ENCODE measurements around the gene EML6. TPM values are rescaled to one million over a fixed set of nuclear protein-coding genes. Genes with fewer than 3 reads are reported as not detected.

Gene EML6
- polyA plus RNA-seq, 1 of the 3 experiments (the other 2 are of a cell fraction) = 1.1 TPM

DNA sequence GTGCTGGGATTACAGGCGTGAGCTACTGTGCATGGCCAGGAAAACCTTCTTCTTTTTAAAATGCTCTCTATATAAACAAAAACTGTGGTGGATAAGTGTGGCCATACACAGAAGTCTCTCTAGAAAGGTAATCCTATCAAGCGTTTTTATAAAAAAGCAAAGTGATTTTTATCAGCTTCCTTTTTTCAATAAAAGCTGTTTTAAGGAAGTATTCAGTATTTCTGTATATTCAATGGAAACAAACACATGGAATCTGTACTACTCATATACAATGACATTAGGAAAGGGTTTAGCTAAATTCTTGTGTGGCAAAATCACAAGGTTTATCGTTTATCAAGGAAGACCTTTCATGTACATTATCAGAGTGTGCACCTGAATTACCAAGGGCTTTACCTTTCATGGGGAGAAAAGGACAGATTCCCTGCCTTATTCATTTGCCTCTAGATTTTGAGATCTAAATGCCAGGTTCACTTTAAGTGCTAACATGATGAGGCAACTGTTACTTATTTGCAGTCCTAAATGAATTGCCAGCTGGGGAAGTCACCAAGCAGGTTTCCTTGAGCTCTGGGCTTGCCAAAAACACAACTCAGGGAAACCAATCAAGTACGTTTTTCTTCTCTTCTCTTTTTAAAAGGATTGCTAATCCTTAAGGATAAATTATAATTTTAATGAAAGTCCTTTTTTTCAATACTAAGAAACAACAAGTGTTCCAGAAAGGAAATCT is 256.0 kb downstream of the EML6 start:
- 75% methylated on average over 4 of the region's 4 CpGs for WGBS (ENCODE audit: low lambda C conversion rate)

DNA sequence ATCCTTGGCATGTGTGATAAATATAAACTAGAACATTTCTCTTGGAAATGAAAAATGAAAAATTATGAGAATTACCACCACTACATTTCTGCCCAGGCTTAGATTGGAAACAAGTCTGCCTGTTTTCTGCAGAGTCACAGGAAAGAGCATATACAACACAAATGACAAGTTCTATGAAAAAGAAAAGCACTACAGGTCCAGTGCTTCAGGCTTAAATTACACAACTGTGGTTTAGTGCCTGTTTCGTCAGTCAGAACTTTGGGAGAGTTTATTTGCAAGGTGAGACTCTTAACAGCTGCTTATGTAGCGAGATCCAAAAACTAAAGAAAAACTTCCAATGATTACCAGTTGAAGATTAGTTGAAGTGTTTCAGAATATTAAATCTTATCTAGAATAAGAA is 257.9 kb downstream of the EML6 start:
- no peak for TF ChIP-seq TAF1 (IDR thresholded peaks at IDR 0.05; ENCODE audit: borderline replicate concordance, low read depth, low read length)
- no peak for TF ChIP-seq SMC3 (IDR thresholded peaks at IDR 0.05; ENCODE audit: low read depth, low read length)
- TF ChIP-seq, protein P1, sequence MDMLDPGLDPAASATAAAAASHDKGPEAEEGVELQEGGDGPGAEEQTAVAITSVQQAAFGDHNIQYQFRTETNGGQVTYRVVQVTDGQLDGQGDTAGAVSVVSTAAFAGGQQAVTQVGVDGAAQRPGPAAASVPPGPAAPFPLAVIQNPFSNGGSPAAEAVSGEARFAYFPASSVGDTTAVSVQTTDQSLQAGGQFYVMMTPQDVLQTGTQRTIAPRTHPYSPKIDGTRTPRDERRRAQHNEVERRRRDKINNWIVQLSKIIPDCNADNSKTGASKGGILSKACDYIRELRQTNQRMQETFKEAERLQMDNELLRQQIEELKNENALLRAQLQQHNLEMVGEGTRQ (IDR thresholded peaks at IDR 0.05; ENCODE audit: borderline replicate concordance, low read depth, low read length) = no peak
- TF ChIP-seq YY1 (IDR thresholded peaks at IDR 0.05; ENCODE audit: low read depth) = no peak
- TF ChIP-seq MXI1 (IDR thresholded peaks at IDR 0.05; ENCODE audit: low read depth, low read length) = no peak
- TF ChIP-seq, protein P2, sequence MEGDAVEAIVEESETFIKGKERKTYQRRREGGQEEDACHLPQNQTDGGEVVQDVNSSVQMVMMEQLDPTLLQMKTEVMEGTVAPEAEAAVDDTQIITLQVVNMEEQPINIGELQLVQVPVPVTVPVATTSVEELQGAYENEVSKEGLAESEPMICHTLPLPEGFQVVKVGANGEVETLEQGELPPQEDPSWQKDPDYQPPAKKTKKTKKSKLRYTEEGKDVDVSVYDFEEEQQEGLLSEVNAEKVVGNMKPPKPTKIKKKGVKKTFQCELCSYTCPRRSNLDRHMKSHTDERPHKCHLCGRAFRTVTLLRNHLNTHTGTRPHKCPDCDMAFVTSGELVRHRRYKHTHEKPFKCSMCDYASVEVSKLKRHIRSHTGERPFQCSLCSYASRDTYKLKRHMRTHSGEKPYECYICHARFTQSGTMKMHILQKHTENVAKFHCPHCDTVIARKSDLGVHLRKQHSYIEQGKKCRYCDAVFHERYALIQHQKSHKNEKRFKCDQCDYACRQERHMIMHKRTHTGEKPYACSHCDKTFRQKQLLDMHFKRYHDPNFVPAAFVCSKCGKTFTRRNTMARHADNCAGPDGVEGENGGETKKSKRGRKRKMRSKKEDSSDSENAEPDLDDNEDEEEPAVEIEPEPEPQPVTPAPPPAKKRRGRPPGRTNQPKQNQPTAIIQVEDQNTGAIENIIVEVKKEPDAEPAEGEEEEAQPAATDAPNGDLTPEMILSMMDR (IDR thresholded peaks at IDR 0.05) = no peak
- TF ChIP-seq FOSL2 (IDR thresholded peaks at IDR 0.05; ENCODE audit: borderline replicate concordance, low read depth) = no peak
- TF ChIP-seq EP300 (IDR thresholded peaks at IDR 0.05; ENCODE audit: borderline replicate concordance in 1 of 2, low read depth in 1 of 2, low read length in 1 of 2) = no peak
- no peak for TF ChIP-seq NFIC (IDR thresholded peaks at IDR 0.05; ENCODE audit: borderline replicate concordance)
- TF ChIP-seq RAD21 (IDR thresholded peaks at IDR 0.05; ENCODE audit: low read length) = no peak
- H3K36me3 ChIP-seq (replicated peaks in 1 of 2; ENCODE audit: control insufficient read depth in 1 of 2, insufficient read depth in 2 of 2, low read length in 1 of 2) = peaks cover 66 to 80% of the 10 kb centered on the region in 2 experiments
- no peak overlapping the region for H3K4me2 ChIP-seq
- no peak for DNase-seq
- POLR2A ChIA-PET = no interaction called here
- H3K79me2 ChIP-seq (ENCODE audit: insufficient read depth) = peaks cover 100% of the 10 kb centered on the region
- CTCF ChIA-PET = no interaction called here
- H3K9me2 ChIP-seq = no peaks in the 10 kb centered on the region
- no peak overlapping the region for H3K27ac ChIP-seq (ENCODE audit: low read depth in 2 of 2, low read length in 1 of 2)
- H3K27me3 ChIP-seq (ENCODE audit: insufficient read depth) = no peaks in the 10 kb centered on the region
- H3K4me3 ChIP-seq (ENCODE audit: low read depth in 2 of 2, low read length in 1 of 2) = no peak overlapping the region
- no peaks in the 10 kb centered on the region for H3K9me3 ChIP-seq
- no peak overlapping the region for H2AFZ ChIP-seq (ENCODE audit: low read depth)
- no peak overlapping the region for H3K9ac ChIP-seq
- H3K4me1 ChIP-seq (ENCODE audit: control insufficient read depth in 1 of 2, insufficient read depth in 2 of 2, low read depth in 1 of 2, low read length in 1 of 2) = peaks cover 0 to 30% of the 10 kb centered on the region in 2 experiments; a peak in 2 of 4 replicates
- peaks cover 100% of the 10 kb centered on the region for H4K20me1 ChIP-seq (ENCODE audit: insufficient read depth)
- peaks cover 71% of the 10 kb centered on the region for H3F3A ChIP-seq (replicated peaks; ENCODE audit: insufficient read depth)
- 92% methylated on average over 2 of the region's 2 CpGs for WGBS (ENCODE audit: low lambda C conversion rate)

More for the DNA sequence above, 256.0 kb downstream of the EML6 start:
- Histone ChIP-seq H3K27me3 (ENCODE audit: insufficient read depth) (no peaks in the 10 kb centered on the region), H3K27ac (ENCODE audit: low read depth in 2 of 2, low read length in 1 of 2) (peak overlapping the region; percentile 1 to 28; a peak in 3 of 4 replicates), H3K9ac (no peak overlapping the region), H4K20me1 (ENCODE audit: insufficient read depth) (peaks cover 100% of the 10 kb centered on the region), H3K4me3 (ENCODE audit: low read depth in 2 of 2, low read length in 1 of 2) (no peak overlapping the region), H2AFZ (ENCODE audit: low read depth) (no peak overlapping the region), H3K79me2 (ENCODE audit: insufficient read depth) (peaks cover 100% of the 10 kb centered on the region), H3K4me1 (ENCODE audit: control insufficient read depth in 1 of 2, insufficient read depth in 2 of 2, low read depth in 1 of 2, low read length in 1 of 2) (peaks cover 3 to 18% of the 10 kb centered on the region in 2 experiments; a peak in 3 of 4 replicates), H3K36me3 (replicated peaks in 1 of 2; ENCODE audit: control insufficient read depth in 1 of 2, insufficient read depth in 2 of 2, low read length in 1 of 2) (peaks cover 71 to 78% of the 10 kb centered on the region in 2 experiments), H3F3A (replicated peaks; ENCODE audit: insufficient read depth) (peaks cover 53% of the 10 kb centered on the region), H3K9me2 (no peaks in the 10 kb centered on the region), H3K4me2 (no peak overlapping the region), H3K9me3 (no peaks in the 10 kb centered on the region)
- TF ChIP-seq SIN3A (IDR thresholded peaks at IDR 0.05; ENCODE audit: borderline replicate concordance, low read depth, low read length) (no peak), ELF1 (IDR thresholded peaks at IDR 0.05) (no peak), POLR2AphosphoS5 (IDR thresholded peaks at IDR 0.05; ENCODE audit: low read depth, low read length) (no peak), YY1 (IDR thresholded peaks at IDR 0.05; ENCODE audit: low read depth) (no peak)
- TF ChIP-seq, protein P3, sequence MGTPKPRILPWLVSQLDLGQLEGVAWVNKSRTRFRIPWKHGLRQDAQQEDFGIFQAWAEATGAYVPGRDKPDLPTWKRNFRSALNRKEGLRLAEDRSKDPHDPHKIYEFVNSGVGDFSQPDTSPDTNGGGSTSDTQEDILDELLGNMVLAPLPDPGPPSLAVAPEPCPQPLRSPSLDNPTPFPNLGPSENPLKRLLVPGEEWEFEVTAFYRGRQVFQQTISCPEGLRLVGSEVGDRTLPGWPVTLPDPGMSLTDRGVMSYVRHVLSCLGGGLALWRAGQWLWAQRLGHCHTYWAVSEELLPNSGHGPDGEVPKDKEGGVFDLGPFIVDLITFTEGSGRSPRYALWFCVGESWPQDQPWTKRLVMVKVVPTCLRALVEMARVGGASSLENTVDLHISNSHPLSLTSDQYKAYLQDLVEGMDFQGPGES (IDR thresholded peaks at IDR 0.05; ENCODE audit: low read depth, low read length) = no peak
- TF ChIP-seq, protein P4, sequence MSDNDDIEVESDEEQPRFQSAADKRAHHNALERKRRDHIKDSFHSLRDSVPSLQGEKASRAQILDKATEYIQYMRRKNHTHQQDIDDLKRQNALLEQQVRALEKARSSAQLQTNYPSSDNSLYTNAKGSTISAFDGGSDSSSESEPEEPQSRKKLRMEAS (IDR thresholded peaks at IDR 0.05; ENCODE audit: low read depth) = no peak
- TF ChIP-seq, protein P5, sequence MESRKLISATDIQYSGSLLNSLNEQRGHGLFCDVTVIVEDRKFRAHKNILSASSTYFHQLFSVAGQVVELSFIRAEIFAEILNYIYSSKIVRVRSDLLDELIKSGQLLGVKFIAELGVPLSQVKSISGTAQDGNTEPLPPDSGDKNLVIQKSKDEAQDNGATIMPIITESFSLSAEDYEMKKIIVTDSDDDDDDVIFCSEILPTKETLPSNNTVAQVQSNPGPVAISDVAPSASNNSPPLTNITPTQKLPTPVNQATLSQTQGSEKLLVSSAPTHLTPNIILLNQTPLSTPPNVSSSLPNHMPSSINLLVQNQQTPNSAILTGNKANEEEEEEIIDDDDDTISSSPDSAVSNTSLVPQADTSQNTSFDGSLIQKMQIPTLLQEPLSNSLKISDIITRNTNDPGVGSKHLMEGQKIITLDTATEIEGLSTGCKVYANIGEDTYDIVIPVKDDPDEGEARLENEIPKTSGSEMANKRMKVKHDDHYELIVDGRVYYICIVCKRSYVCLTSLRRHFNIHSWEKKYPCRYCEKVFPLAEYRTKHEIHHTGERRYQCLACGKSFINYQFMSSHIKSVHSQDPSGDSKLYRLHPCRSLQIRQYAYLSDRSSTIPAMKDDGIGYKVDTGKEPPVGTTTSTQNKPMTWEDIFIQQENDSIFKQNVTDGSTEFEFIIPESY (IDR thresholded peaks at IDR 0.05; ENCODE audit: borderline replicate concordance, low read depth) = no peak
- POLR2A ChIA-PET = no interaction called here
- no peak for DNase-seq
- CTCF ChIA-PET = interaction anchor here (1.1 kb wide), 1 partner anchor 18 kb away, joined by 3 read pairs; no protein-coding TSS in a partner anchor

All from SK-N-SH (cell line).